T-helper 17 cell (primary cell): ENCODE results near the gene PICALM. TPM values are rescaled to one million over a fixed set of nuclear protein-coding genes. Genes with fewer than 3 reads are reported as not detected.
"Not testable (repeated sequence)": the region's sequence is repeated elsewhere in the genome, so short reads cannot be mapped to it uniquely, and the experiment has no call there.

ENCODE experiments used
- ATAC-seq: fragments of 150-1000 bp; cut with Tn5 transposase; 2 replicates; pipeline ENCODE4 v1.10.0; 2021; ENCODE audit warnings: mild to moderate bottlenecking, moderate library complexity
- DNase-seq, 3 donors: peaks; one replicate each; pipeline versions ENCODE4 v3.0.0 to v3.0.0-alpha.2; 2020 to 2021
- H3K9me3 ChIP-seq: one replicate; pipeline ENCODE4 v1.7.0; 2013; ENCODE audit warnings: low read length, mild to moderate bottlenecking; ENCODE audit not compliant: control insufficient read depth, poor library complexity, severe bottlenecking
- H3K27ac Mint-ChIP-seq: one replicate; pipeline ENCODE4 v1.8.0; 2022; ENCODE audit warnings: mild to moderate bottlenecking, moderate library complexity, mixed read lengths
- H3K27me3 Mint-ChIP-seq: one replicate; pipeline ENCODE4 v1.8.0; 2022; ENCODE audit warnings: mixed read lengths
- H3K36me3 Mint-ChIP-seq: one replicate; pipeline ENCODE4 v1.8.0; 2022; ENCODE audit warnings: low read depth, mixed read lengths
- H3K4me1 Mint-ChIP-seq: one replicate; pipeline ENCODE4 v1.8.0; 2022; ENCODE audit warnings: mild to moderate bottlenecking, mixed read lengths
- H3K4me3 Mint-ChIP-seq: one replicate; pipeline ENCODE4 v1.8.0; 2022; ENCODE audit warnings: mild to moderate bottlenecking, moderate library complexity, mixed read lengths
- total RNA-seq, 4 donors: library from RNA in 2 of 4; stranded (reverse) in 2 of 4; gene quantifications; one replicate each; pipeline ENCODE4 v1.2.3 and lab custom pipeline; 2022 to 2026

PICALM gene
- total RNA-seq, 2 donors from 2014 or later: 122 to 124 TPM

DNA sequence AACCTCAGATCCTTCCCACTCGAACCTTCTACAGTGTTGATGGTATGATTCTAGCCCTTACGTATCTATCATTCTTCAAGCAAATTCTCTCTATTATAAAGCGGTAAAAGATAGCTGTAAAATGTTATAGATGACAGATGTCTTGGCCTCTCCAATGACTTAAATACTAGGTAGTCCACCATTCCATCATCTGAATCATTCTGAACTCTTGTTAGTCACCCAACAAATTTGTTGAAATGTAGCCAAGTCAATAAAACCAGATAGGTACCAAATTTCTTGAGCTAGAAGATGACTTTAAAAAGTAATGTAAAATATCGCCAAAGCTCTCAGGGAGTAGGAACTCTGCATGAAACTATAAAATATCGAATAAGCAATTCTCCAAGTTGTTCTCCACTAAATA is 32.6 kb upstream of the PICALM start:
- Mint-ChIP-seq H3K4me1 (no peaks in the 10 kb centered on the region), H3K36me3 (peaks cover 6% of the 10 kb centered on the region), H3K27me3 (peaks cover 15% of the 10 kb centered on the region), H3K27ac (no peak overlapping the region), H3K4me3 (no peak overlapping the region)
- DNase-seq: no peak
- ATAC-seq: no peak
- no peaks in the 10 kb centered on the region for H3K9me3 ChIP-seq

DNA sequence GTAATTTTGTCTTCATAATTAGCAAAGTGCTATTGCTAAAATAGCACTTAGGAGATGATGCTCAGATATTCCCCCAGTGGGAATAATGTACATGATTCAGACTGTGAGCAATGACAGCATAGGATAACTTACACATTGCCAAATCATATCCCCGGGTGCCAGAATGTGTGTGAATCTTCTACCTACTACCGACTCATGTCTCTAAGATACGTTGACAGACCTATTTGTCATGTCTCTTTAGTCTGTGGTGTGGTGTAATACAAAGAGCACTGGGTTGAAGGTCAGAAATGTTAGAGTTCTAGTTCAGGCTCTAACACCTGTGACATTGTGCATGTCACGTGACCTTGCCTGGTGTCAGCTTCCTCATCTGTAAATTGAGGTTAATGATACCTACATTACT is 31.0 kb upstream of the PICALM start:
- ATAC-seq: no peak

DNA sequence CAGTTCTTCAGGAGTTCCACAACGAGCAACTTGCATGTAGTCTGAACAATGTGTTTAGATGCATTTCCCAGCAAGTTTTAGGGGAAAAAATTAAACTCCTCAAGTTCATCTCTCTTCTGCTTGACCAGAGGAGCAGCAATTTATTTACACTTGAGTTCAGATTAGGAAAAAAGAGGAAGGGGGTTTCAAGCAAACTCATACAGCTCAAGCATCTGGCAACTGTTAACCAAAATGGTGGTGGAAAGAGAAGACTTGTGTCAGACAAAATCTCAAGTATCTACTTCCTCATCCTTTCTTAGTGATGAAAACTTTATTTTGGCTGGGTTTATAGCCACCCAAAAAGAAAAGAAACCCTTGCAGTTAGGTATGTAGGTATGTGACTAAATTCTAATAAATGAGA is 29.1 kb upstream of the PICALM start:
- DNase-seq (no peak), ATAC-seq (no peak)
- peaks cover 11% of the 10 kb centered on the region for H3K27me3 Mint-ChIP-seq
- no peak overlapping the region for H3K27ac Mint-ChIP-seq
- peaks cover 6% of the 10 kb centered on the region for H3K36me3 Mint-ChIP-seq
- no peaks in the 10 kb centered on the region for H3K9me3 ChIP-seq
- no peaks in the 10 kb centered on the region for H3K4me1 Mint-ChIP-seq
- no peak overlapping the region for H3K4me3 Mint-ChIP-seq

More for the DNA sequence above, 31.0 kb upstream of the PICALM start:
- no peak overlapping the region for H3K4me3 Mint-ChIP-seq
- H3K27ac Mint-ChIP-seq: no peak overlapping the region
- no peak for DNase-seq
- peaks cover 6% of the 10 kb centered on the region for H3K36me3 Mint-ChIP-seq
- H3K4me1 Mint-ChIP-seq: no peaks in the 10 kb centered on the region
- no peaks in the 10 kb centered on the region for H3K9me3 ChIP-seq
- peaks cover 15% of the 10 kb centered on the region for H3K27me3 Mint-ChIP-seq

DNA sequence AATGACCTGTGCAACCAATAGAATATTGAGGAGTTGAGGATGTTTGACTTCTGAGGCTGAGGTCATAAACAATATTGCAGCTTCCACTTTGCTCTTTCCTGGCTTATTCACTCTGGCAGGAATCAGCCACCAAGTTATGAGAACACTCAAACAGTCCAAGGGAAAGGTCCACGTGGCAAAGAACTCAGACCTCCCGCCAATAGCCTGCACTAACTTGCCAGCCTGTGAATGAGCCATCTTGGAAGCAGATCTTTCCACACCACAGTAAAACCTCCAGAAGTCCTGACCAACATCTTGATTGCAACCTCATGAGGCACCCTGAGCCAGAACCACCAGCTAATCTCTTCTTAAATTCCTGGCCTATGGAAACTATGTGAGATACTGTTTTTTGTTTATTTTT is 22.7 kb upstream of the PICALM start:
- Mint-ChIP-seq H3K27me3 (peaks cover 8% of the 10 kb centered on the region), H3K27ac (no peak overlapping the region), H3K4me1 (peaks cover 7% of the 10 kb centered on the region), H3K4me3 (no peak overlapping the region), H3K36me3 (peaks cover 2% of the 10 kb centered on the region)
- DNase-seq (no peak), ATAC-seq (no peak)
- H3K9me3 ChIP-seq: no peaks in the 10 kb centered on the region

DNA sequence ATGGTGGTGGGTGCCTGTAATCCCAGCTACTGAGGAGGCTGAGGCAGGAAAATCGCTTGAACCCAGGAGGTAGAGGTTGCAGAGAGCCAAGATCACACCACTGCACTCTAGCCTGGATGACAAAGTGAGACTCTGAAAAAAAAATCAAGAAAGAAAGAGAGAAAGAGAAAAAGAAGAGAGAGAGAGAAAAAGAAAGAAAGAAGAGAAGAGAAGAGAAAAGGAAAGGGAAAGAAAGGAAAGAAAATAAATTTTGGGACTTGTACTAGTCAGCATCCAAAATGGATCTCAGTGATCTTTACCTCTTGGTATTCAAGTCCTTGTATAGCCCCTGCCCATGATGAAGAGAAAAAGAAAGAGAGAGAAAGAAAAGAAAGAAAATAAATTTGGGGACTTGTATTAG is 22.2 kb upstream of the PICALM start:
- no peak overlapping the region for H3K27ac Mint-ChIP-seq

DNA sequence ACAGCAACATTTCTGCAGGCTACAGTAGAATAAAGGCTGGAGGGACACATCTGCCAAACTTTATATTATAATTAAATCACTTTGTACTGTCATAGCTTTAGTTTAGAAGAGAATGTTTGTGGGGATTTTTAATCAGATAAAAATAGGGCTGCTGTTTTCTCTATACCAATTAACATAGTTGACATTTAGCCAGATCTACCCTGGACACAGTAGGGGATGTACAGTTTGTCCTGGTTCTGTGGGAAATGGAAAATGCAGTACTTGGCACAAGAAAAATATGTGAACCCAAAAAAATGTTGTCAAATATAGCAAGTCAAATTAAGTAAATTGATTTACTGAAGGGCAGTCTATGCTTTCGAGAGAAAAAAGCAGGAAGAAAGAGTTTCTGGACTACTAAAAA is 20.8 kb upstream of the PICALM start:
- H3K9me3 ChIP-seq: no peaks in the 10 kb centered on the region
- peaks cover 4% of the 10 kb centered on the region for H3K36me3 Mint-ChIP-seq
- no peak for DNase-seq
- peaks cover 8% of the 10 kb centered on the region for H3K27me3 Mint-ChIP-seq
- peaks cover 8% of the 10 kb centered on the region for H3K4me1 Mint-ChIP-seq
- H3K4me3 Mint-ChIP-seq: no peak overlapping the region
- no peak overlapping the region for H3K27ac Mint-ChIP-seq
- ATAC-seq: no peak

More for the DNA sequence above, 22.2 kb upstream of the PICALM start:
- peaks cover 8% of the 10 kb centered on the region for H3K4me1 Mint-ChIP-seq
- peaks cover 4% of the 10 kb centered on the region for H3K36me3 Mint-ChIP-seq
- ATAC-seq (no peak), DNase-seq (no peak)
- no peaks in the 10 kb centered on the region for H3K9me3 ChIP-seq
- H3K4me3 Mint-ChIP-seq: no peak overlapping the region
- H3K27me3 Mint-ChIP-seq: peaks cover 8% of the 10 kb centered on the region

DNA sequence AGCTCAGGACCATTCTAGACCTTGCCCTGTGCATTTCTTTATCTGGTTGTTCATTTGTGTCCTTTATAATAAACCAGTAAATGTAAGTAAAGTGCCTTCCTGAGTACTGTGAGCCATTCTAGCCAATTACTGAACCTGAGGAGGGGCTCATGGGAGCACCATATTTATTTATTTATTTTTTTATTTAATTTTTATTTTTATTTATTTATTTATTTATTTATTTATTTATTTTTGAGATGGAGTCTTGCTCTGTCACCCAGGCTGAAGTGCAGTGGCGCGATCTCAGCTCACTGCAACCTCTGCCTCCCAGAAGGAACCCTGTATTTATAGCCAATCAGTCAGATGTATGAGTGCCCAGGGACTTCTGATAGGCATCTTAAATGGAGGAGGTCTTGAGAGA is 18.8 kb upstream of the PICALM start:
- not testable (repeated sequence) for H3K4me1 Mint-ChIP-seq, H3K27ac Mint-ChIP-seq, ATAC-seq

DNA sequence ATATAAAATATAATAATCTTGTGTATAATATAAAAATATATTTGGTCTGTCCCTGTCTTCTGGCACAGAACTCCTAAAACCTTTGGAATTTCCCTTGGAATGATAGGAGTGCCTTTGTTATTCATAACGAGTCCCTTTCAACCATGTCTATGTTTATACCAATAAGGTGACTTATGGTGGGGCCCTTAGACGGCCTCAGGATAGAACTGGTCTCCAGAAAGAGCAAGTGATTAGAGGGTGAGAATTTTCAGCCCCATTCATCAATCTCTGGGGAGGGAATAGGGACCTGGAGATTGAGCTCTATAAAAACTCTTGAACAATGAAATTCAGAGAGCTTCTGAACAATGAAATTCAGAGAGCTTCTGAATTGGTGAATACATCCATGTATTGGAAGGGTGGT is 18.4 kb upstream of the PICALM start:
- no peak for ATAC-seq
- Mint-ChIP-seq H3K36me3 (peaks cover 4% of the 10 kb centered on the region), H3K27ac (peak overlapping the region; percentile 1), H3K4me3 (no peak overlapping the region), H3K4me1 (peaks cover 8% of the 10 kb centered on the region), H3K27me3 (peaks cover 8% of the 10 kb centered on the region)
- no peak for DNase-seq
- no peaks in the 10 kb centered on the region for H3K9me3 ChIP-seq

More for the DNA sequence above, 18.8 kb upstream of the PICALM start:
- not testable (repeated sequence) for H3K36me3 Mint-ChIP-seq, DNase-seq, H3K4me3 Mint-ChIP-seq, H3K27me3 Mint-ChIP-seq, H3K9me3 ChIP-seq

DNA sequence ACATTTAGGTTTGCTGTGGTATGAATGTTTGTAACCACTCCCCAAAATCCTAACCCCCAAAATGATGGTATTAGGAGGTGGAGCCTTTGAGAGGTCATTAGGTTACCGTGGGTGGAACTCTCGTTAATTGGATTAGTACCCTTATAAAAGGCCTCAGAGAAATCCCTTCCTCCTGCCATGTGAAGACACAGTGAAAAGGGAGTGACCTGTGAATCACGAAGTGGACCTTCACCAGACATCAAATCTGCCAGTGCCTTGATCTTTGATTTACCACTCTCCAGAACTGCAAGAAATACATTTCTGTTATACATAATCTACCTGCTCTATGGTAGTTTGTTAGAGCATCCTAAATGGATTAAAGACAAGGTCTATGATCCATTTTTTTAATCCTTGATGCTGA is 12.6 kb upstream of the PICALM start:
- no peaks in the 10 kb centered on the region for H3K4me1 Mint-ChIP-seq
- DNase-seq (no peak), ATAC-seq (no peak)
- H3K27me3 Mint-ChIP-seq: no peaks in the 10 kb centered on the region
- H3K27ac Mint-ChIP-seq: no peak overlapping the region
- H3K9me3 ChIP-seq: no peaks in the 10 kb centered on the region
- peaks cover under 1% of the 10 kb centered on the region for H3K36me3 Mint-ChIP-seq
- no peak overlapping the region for H3K4me3 Mint-ChIP-seq

DNA sequence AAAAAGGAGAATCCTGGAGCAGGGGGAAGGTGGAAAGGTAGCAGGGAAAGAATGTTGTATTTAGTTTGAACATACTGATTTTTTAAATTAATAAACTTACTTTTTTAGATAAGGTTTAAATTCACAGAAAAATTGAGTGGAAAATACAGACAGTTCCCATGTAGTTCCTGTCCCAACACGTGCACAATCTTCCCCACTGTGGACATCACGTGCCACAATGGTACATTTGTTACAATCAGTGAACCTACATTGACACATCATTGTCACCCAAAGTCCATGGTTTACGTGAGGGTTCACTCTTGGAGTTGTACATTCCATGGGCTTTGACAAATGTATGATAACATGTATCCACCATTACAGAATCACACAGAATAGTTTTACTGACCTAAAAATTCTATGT is 10.5 kb upstream of the PICALM start:
- Mint-ChIP-seq H3K4me1 (no peaks in the 10 kb centered on the region), H3K4me3 (no peak overlapping the region), H3K27me3 (no peaks in the 10 kb centered on the region), H3K36me3 (no peaks in the 10 kb centered on the region), H3K27ac (no peak overlapping the region)
- DNase-seq (no peak), ATAC-seq (no peak)
- no peaks in the 10 kb centered on the region for H3K9me3 ChIP-seq

DNA sequence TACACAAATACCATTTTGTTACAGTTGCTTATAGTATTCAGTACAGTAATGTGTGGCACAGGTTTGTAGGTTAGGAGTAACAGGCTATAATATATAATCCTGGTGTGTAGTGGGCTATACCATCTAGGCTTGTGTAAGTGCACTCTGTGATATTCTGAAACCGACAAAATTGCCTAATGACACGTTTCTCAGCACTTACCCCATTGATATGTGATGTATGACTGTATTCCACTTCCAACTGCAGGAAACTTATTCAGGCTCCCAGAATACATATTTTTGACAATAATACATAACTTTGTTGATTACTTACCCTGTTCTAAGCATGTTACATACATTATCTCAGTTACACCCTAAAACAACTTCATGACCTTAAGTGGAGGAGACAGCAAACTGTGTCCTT is 5.1 kb upstream of the PICALM start:
- Mint-ChIP-seq H3K36me3 (no peaks in the 10 kb centered on the region), H3K4me1 (peaks cover 3% of the 10 kb centered on the region), H3K27ac (no peak overlapping the region), H3K4me3 (no peak overlapping the region), H3K27me3 (no peaks in the 10 kb centered on the region)
- H3K9me3 ChIP-seq: no peaks in the 10 kb centered on the region
- ATAC-seq (no peak), DNase-seq (no peak)

DNA sequence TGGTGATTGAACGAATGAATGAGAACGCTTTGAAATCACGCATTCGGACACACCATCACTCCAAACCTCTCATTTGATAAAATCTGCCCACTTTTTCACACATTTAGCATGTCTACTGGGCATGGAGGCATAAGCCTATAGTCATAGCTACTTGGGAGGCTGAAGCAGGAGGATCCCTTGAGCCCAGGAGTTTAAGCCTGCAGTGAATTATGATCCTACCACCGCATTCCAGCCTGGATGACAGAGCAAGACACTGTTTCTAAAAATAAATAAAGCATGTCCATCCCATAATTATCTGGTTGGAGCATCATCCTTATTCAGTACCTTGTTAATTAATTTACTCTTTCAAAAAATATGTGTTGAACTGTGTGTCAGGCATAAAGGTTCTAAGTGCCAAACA is 3.3 kb upstream of the PICALM start:
- H3K9me3 ChIP-seq: no peaks in the 10 kb centered on the region
- no peaks in the 10 kb centered on the region for H3K27me3 Mint-ChIP-seq
- H3K36me3 Mint-ChIP-seq: peaks cover 8% of the 10 kb centered on the region
- no peak overlapping the region for H3K27ac Mint-ChIP-seq
- H3K4me3 Mint-ChIP-seq: no peak overlapping the region
- no peak for ATAC-seq
- DNase-seq: no peak
- peaks cover 12% of the 10 kb centered on the region for H3K4me1 Mint-ChIP-seq

DNA sequence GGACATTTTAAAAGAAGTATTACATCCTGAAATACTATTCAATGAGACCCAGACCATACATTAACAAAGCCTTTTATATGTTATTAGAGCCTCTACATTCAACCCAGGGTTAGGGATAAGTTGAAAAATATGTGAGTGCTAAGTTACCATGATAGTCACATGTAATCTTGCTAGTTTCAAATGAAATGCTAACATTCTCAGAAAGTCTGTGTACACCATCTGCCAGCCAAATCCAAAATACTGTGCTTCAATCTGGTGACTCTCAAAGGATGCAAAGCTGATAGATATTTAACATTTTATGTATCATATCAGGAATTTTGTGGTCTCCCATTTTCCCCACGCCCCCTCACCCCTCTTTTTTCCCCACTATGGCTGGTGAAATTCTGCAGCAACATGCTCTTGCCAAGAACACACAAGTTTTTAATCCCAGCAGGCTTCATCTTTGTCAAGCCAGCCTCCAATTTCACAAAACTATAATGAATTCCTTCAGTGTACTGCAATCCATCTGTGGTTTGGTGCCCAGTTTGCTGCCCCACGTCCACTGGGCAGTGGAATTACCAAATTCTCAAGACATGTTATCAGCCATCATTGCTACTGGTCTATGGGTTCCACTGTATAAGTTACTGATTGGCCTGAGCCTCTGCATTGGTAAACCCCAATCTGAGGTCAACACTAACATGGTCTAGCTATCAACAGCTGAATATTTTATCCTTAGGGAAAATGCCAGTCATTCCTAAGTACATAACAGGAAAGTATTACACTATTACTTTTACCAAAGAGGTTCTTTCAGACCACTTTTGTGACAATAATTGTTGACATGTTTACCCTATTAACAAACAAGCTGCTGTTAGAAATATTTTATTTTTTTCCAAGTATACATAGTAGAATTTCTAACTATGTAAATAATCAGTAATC is 1.5 kb upstream of the PICALM start:
- H3K9me3 ChIP-seq: no peaks in the 10 kb centered on the region
- Mint-ChIP-seq H3K4me1 (peaks cover 21% of the 10 kb centered on the region), H3K4me3 (peak overlapping the region; percentile 100), H3K27ac (peak overlapping the region; percentile 99), H3K36me3 (peaks cover 8% of the 10 kb centered on the region), H3K27me3 (no peaks in the 10 kb centered on the region)
- ATAC-seq: no peak
- no peak for DNase-seq
